ENCODE results near the gene TTN.

The TTN gene

DNA sequence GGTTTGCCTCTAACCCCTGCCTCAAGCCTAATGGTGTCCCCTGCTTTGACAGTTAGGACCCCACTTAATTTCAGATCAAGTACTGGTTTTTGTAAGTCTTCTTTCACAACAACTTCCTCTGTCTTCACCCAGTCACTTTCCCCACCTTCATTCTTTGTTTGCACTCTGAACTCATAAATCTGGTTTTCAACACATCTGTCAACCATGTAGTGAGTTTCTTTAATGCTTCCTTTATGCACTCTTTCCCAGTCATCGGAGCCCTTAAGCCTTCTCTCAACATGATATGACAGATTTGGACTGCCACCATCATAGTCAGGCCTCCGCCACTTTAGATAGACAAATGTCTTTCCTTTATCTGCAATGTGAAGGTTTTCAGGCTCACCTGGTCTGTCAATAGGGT, 217.9 kb downstream of the TTN start:
- H3K4me3 ChIP-seq (ENCODE audit: low read depth, low read length): no peak overlapping the region
- TF ChIP-seq, protein P1, sequence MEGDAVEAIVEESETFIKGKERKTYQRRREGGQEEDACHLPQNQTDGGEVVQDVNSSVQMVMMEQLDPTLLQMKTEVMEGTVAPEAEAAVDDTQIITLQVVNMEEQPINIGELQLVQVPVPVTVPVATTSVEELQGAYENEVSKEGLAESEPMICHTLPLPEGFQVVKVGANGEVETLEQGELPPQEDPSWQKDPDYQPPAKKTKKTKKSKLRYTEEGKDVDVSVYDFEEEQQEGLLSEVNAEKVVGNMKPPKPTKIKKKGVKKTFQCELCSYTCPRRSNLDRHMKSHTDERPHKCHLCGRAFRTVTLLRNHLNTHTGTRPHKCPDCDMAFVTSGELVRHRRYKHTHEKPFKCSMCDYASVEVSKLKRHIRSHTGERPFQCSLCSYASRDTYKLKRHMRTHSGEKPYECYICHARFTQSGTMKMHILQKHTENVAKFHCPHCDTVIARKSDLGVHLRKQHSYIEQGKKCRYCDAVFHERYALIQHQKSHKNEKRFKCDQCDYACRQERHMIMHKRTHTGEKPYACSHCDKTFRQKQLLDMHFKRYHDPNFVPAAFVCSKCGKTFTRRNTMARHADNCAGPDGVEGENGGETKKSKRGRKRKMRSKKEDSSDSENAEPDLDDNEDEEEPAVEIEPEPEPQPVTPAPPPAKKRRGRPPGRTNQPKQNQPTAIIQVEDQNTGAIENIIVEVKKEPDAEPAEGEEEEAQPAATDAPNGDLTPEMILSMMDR (IDR thresholded peaks at IDR 0.05; ENCODE audit: low read depth, low read length, missing control alignments): no peak
- DNase-seq (ENCODE audit: low read depth): no peak

DNA sequence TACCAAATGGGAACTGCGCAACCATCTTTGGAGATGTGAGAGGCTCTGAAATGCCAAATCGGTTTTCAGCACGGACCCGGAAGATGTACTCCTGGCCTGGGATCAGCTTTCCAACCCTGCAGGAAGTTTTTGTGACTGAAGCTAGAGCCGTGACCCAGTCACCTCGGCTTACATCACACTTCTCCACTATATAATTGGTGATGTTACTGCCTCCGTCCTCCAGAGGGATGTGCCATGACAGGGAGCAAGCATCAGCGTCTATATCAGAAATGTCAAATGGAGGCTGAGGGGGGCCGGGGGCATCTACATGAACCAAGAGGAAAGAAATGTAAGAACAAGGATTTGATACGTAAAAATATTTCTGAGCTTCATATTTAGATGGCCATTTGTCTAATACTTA, 222.6 kb downstream of the TTN start:
- no peak overlapping the region for H3K4me3 ChIP-seq (ENCODE audit: low read depth, low read length)
- TF ChIP-seq, protein P1 (IDR thresholded peaks at IDR 0.05; ENCODE audit: low read depth, low read length, missing control alignments): no peak
- no peak for DNase-seq (ENCODE audit: low read depth)

DNA sequence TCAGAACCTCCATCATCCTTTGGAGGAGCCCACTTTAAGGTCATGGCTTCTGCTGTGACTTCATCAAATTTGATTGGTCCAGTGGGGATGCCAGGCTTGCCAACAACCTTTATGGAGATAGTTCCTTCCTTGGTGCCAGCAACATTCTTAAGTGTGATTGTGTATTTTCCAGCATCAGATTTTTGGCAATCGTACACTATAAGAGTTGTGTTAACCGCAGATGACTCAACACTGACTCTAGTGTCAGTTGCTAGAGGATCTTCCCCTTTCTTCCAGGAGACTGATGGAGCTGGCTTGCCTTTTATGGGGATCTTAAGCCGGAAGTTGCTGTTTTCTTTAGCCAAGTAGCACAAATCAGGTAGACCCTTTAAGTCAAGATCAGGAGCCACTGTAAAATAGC, 228.2 kb downstream of the TTN start:
- H3K4me3 ChIP-seq (ENCODE audit: low read depth, low read length): no peak overlapping the region
- TF ChIP-seq, protein P1 (IDR thresholded peaks at IDR 0.05; ENCODE audit: low read depth, low read length, missing control alignments): no peak
- no peak for DNase-seq (ENCODE audit: low read depth)

DNA sequence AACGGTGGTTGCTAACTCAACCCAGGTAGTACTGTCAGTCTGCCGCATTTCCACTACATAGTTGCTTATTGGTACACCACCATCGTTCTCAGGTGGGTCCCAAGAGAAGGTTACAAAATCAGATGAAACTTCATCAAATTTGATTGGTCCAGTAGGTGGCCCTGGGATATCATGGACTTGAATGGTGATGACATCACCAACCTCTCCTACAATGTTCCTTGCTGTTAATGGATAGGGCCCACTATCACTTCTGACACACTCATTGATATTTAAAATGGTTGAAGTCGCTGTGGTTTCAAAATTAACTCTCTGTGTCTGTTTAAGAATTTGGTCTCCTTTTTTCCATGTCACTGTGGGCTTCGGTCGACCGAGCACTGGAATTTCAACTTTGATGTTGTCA, 232.4 kb downstream of the TTN start:
- H3K4me3 ChIP-seq (ENCODE audit: low read depth, low read length): no peak overlapping the region
- TF ChIP-seq, protein P1 (IDR thresholded peaks at IDR 0.05; ENCODE audit: low read depth, low read length, missing control alignments): no peak
- DNase-seq (ENCODE audit: low read depth): no peak

- no peak overlapping the region for H3K4me3 ChIP-seq (ENCODE audit: low read depth, low read length)
- DNase-seq (ENCODE audit: low read depth): no peak
- TF ChIP-seq, protein P1 (IDR thresholded peaks at IDR 0.05; ENCODE audit: low read depth, low read length, missing control alignments): no peak
Observed at GRCh38 chr2:178568227-178568626, 239.0 kb downstream of the TTN start.

DNA sequence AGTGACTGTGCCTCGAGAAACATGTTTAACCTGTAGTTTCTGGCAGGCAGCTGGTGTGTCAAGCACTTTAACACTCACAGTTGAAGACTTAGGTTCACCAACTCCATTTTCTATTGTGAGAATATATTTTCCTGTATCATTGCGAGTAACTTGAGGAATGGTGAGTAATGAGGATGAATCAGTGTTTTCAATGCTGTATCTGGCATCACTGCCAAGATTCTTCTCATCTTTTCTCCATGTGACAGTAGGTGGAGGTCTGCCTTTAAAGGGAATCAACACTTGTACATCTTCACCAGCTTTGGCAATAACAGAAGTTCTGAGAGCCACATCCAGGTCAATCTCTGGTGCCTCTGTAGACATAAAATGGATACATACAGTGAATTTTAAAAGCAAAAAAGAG, 254.2 kb downstream of the TTN start:
- DNase-seq (ENCODE audit: low read depth): no peak
- TF ChIP-seq, protein P1 (IDR thresholded peaks at IDR 0.05; ENCODE audit: low read depth, low read length, missing control alignments): no peak
- no peak overlapping the region for H3K4me3 ChIP-seq (ENCODE audit: low read depth, low read length)

GRCh38 chr2:178550352-178550751, 256.9 kb downstream of the TTN start:
- DNase-seq (ENCODE audit: low read depth): no peak
- TF ChIP-seq, protein P1 (IDR thresholded peaks at IDR 0.05; ENCODE audit: low read depth, low read length, missing control alignments): no peak
- no peak overlapping the region for H3K4me3 ChIP-seq (ENCODE audit: low read depth, low read length)
